Tibial nerve (tissue), 4 donors: ENCODE measurements around the gene FIGLA. TPM values are rescaled to one million over a fixed set of nuclear protein-coding genes. Genes with fewer than 3 reads are reported as not detected.

ENCODE experiments used
- DNase-seq, 2 donors: peaks; one replicate each; pipeline ENCODE4 v3.0.0-alpha.2; 2019; ENCODE audit warnings: low spot score in 2 of 2
- H3K27ac ChIP-seq, 4 donors: fragments of 200-600 bp; sonication (generic) in 3 of 4; one replicate each; pipeline ENCODE4 v1.5.1; 2017 to 2019; ENCODE audit warnings: mild to moderate bottlenecking in 1 of 4
- H3K27me3 ChIP-seq, 2 donors: fragments of 200-600 bp; sonication (generic) in 1 of 2; one replicate each; pipeline versions ENCODE4 v1.5.1 to v1.6.0; 2017 to 2019
- H3K36me3 ChIP-seq, 3 donors: fragments of 200-600 bp; sonication (generic); one replicate each; pipeline ENCODE4 v1.5.1; 2018 to 2019
- H3K4me1 ChIP-seq, 4 donors: fragments of 200-600 bp; sonication (generic) in 3 of 4; one replicate each; pipeline ENCODE4 v1.5.1; 2017 to 2019
- H3K4me3 ChIP-seq, 4 donors: fragments of 200-600 bp; sonication (generic) in 3 of 4; one replicate each; pipeline ENCODE4 v1.5.1; 2017 to 2019; ENCODE audit warnings: mild to moderate bottlenecking in 1 of 4, moderate library complexity in 1 of 4
- H3K9me3 ChIP-seq, 4 donors: fragments of 200-600 bp; sonication (generic) in 3 of 4; one replicate each; pipeline ENCODE4 v1.5.1; 2017 to 2019
- CTCF ChIP-seq, 5 experiments: fragments of 200-600 bp in 3 of 5; fragments of 450-650 bp in 2 of 5; sonication (generic) in 3 of 5; IDR thresholded peaks; one replicate each; pipeline ENCODE4 v1.5.1; 2016 to 2019; ENCODE audit warnings: antibody characterized with exemption in 5 of 5, mild to moderate bottlenecking in 3 of 5, moderate library complexity in 2 of 5
- EP300 ChIP-seq, 2 donors: sonication (generic); formaldehyde crosslinking; IDR thresholded peaks; one replicate each; pipeline ENCODE4 v1.6.1; 2017; ENCODE audit warnings: antibody characterized with exemption in 2 of 2, mild to moderate bottlenecking in 1 of 2
- POLR2A ChIP-seq, 2 donors: fragments of 450-650 bp; IDR thresholded peaks; one replicate each; pipeline ENCODE4 v1.6.1; 2017; ENCODE audit warnings: antibody characterized with exemption in 2 of 2, mild to moderate bottlenecking in 2 of 2, moderate library complexity in 2 of 2
- WGBS, 2 donors: methylation state at CpG; one replicate each; pipeline ENCODE4 v1.1.5; 2018; 5-methylcytosine and 5-hydroxymethylcytosine counted together
- total RNA-seq, 4 donors: library from RNA; depleted of rRNA; stranded (reverse); fragments of >200 nt; gene quantifications; one replicate each; pipeline ENCODE4 v1.1.0, GENCODE V29; 2016

Gene FIGLA
- total RNA-seq, 4 donors from 2014 or later: not detected

- TF ChIP-seq EP300 (IDR thresholded peaks at IDR 0.05): no peak
- TF ChIP-seq POLR2A (IDR thresholded peaks at IDR 0.05): no peak
- no peak for TF ChIP-seq CTCF (IDR thresholded peaks at IDR 0.05)
- Histone ChIP-seq H3K9me3 (no peaks in the 10 kb centered on the region), H3K4me1 (no peaks in the 10 kb centered on the region), H3K27me3 (no peaks in the 10 kb centered on the region), H3K4me3 (no peak overlapping the region), H3K36me3 (no peaks in the 10 kb centered on the region), H3K27ac (no peak overlapping the region)
- WGBS, 2 donors: 72 to 75% methylated on average over 5 of the region's 5 CpGs
- DNase-seq: no peak
These were observed 32.8 kb upstream of the FIGLA start for GRCh38 chr2:70823249-70823648.

DNA sequence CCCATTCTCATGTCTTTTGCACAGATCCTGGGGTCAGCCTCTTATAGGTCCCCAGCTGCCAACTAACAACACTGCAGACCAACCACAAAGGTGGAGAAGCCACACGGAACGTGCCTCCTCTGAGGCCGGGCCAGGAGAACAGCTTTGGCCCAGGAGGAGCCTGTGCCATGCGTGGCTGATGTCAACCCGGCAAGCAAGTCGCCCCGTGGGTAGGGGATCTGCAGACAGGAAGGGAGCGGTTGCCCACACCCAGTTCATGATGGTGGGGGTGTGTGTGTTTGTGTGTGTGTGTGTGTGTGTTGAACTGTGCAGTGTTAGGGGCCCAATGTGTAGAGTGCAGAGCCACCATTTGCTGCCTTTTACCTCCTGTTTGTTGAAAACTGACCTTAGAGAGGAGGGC is 32.4 kb upstream of the FIGLA start:
- DNase-seq: no peak
- no peaks in the 10 kb centered on the region for H3K9me3 ChIP-seq
- no peaks in the 10 kb centered on the region for H3K4me1 ChIP-seq
- H3K4me3 ChIP-seq: no peak overlapping the region
- H3K36me3 ChIP-seq: no peaks in the 10 kb centered on the region
- no peak overlapping the region for H3K27ac ChIP-seq
- H3K27me3 ChIP-seq: no peaks in the 10 kb centered on the region
- WGBS, 2 donors: 70 to 92% methylated on average over 8 of the region's 8 CpGs
- no peak for TF ChIP-seq EP300 (IDR thresholded peaks at IDR 0.05)
- TF ChIP-seq POLR2A (IDR thresholded peaks at IDR 0.05): no peak
- no peak for TF ChIP-seq CTCF (IDR thresholded peaks at IDR 0.05)

GRCh38 chr2:70820499-70820898 is 30.1 kb upstream of the FIGLA start, which contains the start of gene CLEC4F:
CLEC4F (minus strand) TSS chr2:70820599; CDS start chr2:70820523, 76 bp downstream.
- Histone ChIP-seq H3K4me3 (no peak within 1 kb of the TSS), H3K9me3 (no peaks in the 10 kb centered on the region), H3K4me1 (no peaks in the 10 kb centered on the region), H3K27ac (no peak within 1 kb of the TSS), H3K27me3 (no peaks in the 10 kb centered on the region), H3K36me3 (no peaks in the 10 kb centered on the region)
- WGBS, 2 donors: 63 to 71% methylated on average over 6 to 7 of the region's 7 CpGs
- TF ChIP-seq CTCF (IDR thresholded peaks at IDR 0.05): no peak
- no peak for TF ChIP-seq POLR2A (IDR thresholded peaks at IDR 0.05)
- TF ChIP-seq EP300 (IDR thresholded peaks at IDR 0.05): no peak
- no peak for DNase-seq

DNA sequence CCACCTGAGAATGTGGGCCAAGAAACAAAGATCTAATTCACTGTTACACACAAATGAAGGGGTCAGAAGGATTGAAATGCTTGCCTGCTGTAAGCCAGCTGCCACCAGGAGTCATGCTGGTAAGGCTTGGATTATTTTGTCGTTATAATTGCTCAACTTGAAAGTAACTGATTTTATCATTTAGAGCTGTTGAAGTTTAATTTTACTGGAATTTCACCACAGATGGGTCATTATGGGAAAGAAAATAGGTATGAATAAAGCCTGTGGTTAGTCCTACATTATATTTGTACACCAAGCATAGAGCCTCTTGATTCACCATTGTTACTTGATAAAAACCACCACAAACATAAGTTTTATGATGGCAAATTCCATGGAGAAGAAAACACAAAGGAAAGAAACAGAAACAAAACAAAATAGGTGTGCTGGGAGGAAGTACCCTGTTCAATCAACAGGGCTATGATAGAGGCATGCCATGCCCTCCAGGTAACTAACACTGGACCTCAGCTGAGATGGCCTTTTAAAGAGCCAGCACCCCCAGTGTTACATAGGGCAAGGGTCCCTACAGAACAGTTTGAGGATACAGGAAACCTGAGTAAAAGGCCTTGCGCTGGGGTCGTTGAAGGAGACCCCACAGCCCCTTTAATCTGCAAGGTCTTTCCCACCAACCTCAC is 27.0 kb upstream of the FIGLA start:
- TF ChIP-seq POLR2A (IDR thresholded peaks at IDR 0.05) (no peak), EP300 (IDR thresholded peaks at IDR 0.05) (no peak), CTCF (IDR thresholded peaks at IDR 0.05) (no peak)
- H3K27me3 ChIP-seq: no peaks in the 10 kb centered on the region
- no peak overlapping the region for H3K27ac ChIP-seq
- no peaks in the 10 kb centered on the region for H3K36me3 ChIP-seq
- no peak overlapping the region for H3K4me3 ChIP-seq
- no peaks in the 10 kb centered on the region for H3K4me1 ChIP-seq
- H3K9me3 ChIP-seq: no peaks in the 10 kb centered on the region
- 79 to 82% methylated on average over 3 of the region's 3 CpGs for WGBS, 2 donors
- no peak for DNase-seq

GRCh38 chr2:70816726-70817125 is 26.3 kb upstream of the FIGLA start:
- WGBS, 2 donors: 52 to 64% methylated on average over 5 of the region's 5 CpGs
- H3K4me1 ChIP-seq: no peaks in the 10 kb centered on the region
- H3K27ac ChIP-seq: no peak overlapping the region

More at GRCh38 chr2:70816726-70817125, 26.3 kb upstream of the FIGLA start:
- no peaks in the 10 kb centered on the region for H3K36me3 ChIP-seq
- no peaks in the 10 kb centered on the region for H3K27me3 ChIP-seq
- TF ChIP-seq EP300 (IDR thresholded peaks at IDR 0.05) (no peak), POLR2A (IDR thresholded peaks at IDR 0.05) (no peak), CTCF (IDR thresholded peaks at IDR 0.05) (no peak)
- DNase-seq: no peak
- H3K4me3 ChIP-seq: no peak overlapping the region
- H3K9me3 ChIP-seq: no peaks in the 10 kb centered on the region
